ENCODE measurements around the gene ZCCHC7.

ZCCHC7 gene

GRCh38 chr9:37152365-37152764, 32.0 kb downstream of the ZCCHC7 start:
- Histone ChIP-seq H2AFZ (ENCODE audit: low read depth, low read length) (no peak overlapping the region), H3K36me3 (replicated peaks; ENCODE audit: low read depth, low read length) (peaks cover 46% of the 10 kb centered on the region), H3K9ac (ENCODE audit: low read length) (no peak overlapping the region), H4K20me1 (ENCODE audit: insufficient read depth, low read length) (0 out of 2 replicates have a peak, but pooled peaks cover 3% of the 10 kb centered on the region), H3K4me3 (ENCODE audit: low read length) (no peak overlapping the region), H3K4me2 (ENCODE audit: low read length) (no peak overlapping the region), H3K4me1 (ENCODE audit: low read length) (no peaks in the 10 kb centered on the region), H3K27me3 (ENCODE audit: low read depth, low read length) (no peaks in the 10 kb centered on the region), H3K79me2 (ENCODE audit: low read length) (peaks cover 12% of the 10 kb centered on the region; the same call in 1 of the 2 replicates), H3K27ac (ENCODE audit: low read length) (no peak overlapping the region), H3K9me3 (ENCODE audit: insufficient read depth, low read length) (no peaks in the 10 kb centered on the region)
- no peak for TF ChIP-seq EZH2phosphoT487 (IDR thresholded peaks at IDR 0.05; ENCODE audit: low read depth)
- TF ChIP-seq, protein P1, sequence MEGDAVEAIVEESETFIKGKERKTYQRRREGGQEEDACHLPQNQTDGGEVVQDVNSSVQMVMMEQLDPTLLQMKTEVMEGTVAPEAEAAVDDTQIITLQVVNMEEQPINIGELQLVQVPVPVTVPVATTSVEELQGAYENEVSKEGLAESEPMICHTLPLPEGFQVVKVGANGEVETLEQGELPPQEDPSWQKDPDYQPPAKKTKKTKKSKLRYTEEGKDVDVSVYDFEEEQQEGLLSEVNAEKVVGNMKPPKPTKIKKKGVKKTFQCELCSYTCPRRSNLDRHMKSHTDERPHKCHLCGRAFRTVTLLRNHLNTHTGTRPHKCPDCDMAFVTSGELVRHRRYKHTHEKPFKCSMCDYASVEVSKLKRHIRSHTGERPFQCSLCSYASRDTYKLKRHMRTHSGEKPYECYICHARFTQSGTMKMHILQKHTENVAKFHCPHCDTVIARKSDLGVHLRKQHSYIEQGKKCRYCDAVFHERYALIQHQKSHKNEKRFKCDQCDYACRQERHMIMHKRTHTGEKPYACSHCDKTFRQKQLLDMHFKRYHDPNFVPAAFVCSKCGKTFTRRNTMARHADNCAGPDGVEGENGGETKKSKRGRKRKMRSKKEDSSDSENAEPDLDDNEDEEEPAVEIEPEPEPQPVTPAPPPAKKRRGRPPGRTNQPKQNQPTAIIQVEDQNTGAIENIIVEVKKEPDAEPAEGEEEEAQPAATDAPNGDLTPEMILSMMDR (IDR thresholded peaks at IDR 0.05; ENCODE audit: low read depth, low read length), result no peak

DNA sequence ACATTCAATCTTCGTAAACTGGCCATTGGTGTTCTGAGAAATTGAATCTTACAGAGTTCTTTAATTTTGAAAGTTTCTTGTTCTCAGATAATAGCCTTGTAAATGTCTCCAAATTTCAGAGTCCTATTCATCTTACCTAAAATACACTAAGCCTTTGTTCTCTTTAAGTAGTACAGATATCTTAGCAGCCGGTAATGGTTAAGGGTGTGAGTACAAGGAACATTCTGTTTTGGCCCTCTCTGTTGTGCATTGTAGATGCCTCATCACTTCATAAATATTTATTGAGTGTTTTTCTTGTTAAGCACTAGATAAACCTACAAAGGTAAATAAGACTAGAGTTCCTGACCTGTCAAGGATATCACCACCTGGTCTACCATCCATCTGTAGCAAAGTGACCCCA, 35.2 kb downstream of the ZCCHC7 start:
- Histone ChIP-seq H3K27me3 (ENCODE audit: low read depth, low read length) (no peaks in the 10 kb centered on the region), H3K4me2 (ENCODE audit: low read length) (no peak overlapping the region), H4K20me1 (ENCODE audit: insufficient read depth, low read length) (peaks cover 5% of the 10 kb centered on the region; the same call in 1 of the 2 replicates), H2AFZ (ENCODE audit: low read depth, low read length) (no peak overlapping the region), H3K79me2 (ENCODE audit: low read length) (peaks cover 18% of the 10 kb centered on the region; the same call in 1 of the 2 replicates), H3K9me3 (ENCODE audit: insufficient read depth, low read length) (no peaks in the 10 kb centered on the region), H3K27ac (ENCODE audit: low read length) (no peak overlapping the region), H3K36me3 (replicated peaks; ENCODE audit: low read depth, low read length) (peaks cover 28% of the 10 kb centered on the region), H3K4me1 (ENCODE audit: low read length) (no peaks in the 10 kb centered on the region), H3K9ac (ENCODE audit: low read length) (no peak overlapping the region), H3K4me3 (ENCODE audit: low read length) (no peak overlapping the region)
- no peak for TF ChIP-seq EZH2phosphoT487 (IDR thresholded peaks at IDR 0.05; ENCODE audit: low read depth)
- TF ChIP-seq, protein P1 (IDR thresholded peaks at IDR 0.05; ENCODE audit: low read depth, low read length), result no peak

DNA sequence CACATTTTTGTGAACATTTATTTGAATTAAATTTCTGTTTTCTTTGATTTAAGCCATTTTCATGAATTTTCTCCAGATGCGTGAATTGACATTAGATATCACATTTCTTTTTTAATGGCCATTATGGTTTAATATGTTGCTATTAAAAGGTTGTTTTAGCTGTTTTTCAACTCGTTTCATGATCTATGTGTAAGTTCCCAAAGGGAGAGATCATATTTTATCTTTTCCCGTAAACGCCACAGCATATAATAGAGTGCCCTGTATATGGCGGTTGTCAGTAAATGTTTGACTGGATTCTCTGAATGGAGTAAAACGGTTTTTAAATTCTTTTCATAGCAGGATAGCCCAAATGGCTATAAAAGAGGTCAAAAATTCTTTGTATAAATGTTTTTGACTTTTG, 35.8 kb downstream of the ZCCHC7 start:
- peaks cover 18% of the 10 kb centered on the region; the same call in 1 of the 2 replicates for H3K79me2 ChIP-seq (ENCODE audit: low read length)
- no peak overlapping the region for H3K4me2 ChIP-seq (ENCODE audit: low read length)

DNA sequence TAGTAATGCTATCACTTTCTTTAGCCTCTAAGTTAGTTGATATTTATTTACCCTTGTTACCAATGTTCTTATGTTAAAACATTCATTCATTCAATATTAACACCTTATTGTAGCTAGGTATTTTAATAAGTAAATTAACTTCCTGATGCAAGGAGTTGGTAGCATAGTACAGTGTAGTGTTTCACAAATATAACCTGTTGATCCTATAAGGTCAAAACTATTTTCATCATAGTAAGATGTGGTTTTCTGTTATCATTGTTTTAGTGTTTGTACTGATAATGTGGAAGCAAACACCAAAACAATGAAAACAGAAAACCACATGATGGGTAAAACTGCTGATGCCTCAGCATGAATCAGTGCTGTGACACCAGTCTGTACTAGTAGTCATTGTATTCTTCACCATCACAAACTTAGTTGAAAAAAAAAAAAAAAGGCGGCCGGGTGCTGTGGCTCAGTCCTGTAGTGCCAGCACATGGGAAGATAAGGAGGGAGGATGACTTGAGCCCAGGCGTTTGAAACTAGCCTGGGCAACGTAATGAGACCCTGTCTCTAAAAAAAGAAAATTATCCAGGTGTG, 36.5 kb downstream of the ZCCHC7 start:
- Histone ChIP-seq H3K9me3 (ENCODE audit: insufficient read depth, low read length) (no peaks in the 10 kb centered on the region), H3K4me2 (ENCODE audit: low read length) (no peak overlapping the region), H3K4me3 (ENCODE audit: low read length) (no peak overlapping the region), H4K20me1 (ENCODE audit: insufficient read depth, low read length) (peaks cover 5% of the 10 kb centered on the region; the same call in 1 of the 2 replicates), H3K36me3 (replicated peaks; ENCODE audit: low read depth, low read length) (peaks cover 28% of the 10 kb centered on the region), H3K27me3 (ENCODE audit: low read depth, low read length) (no peaks in the 10 kb centered on the region), H3K27ac (ENCODE audit: low read length) (no peak overlapping the region), H3K9ac (ENCODE audit: low read length) (no peak overlapping the region), H3K79me2 (ENCODE audit: low read length) (peaks cover 18% of the 10 kb centered on the region; the same call in 1 of the 2 replicates), H3K4me1 (ENCODE audit: low read length) (no peaks in the 10 kb centered on the region), H2AFZ (ENCODE audit: low read depth, low read length) (no peak overlapping the region)
- TF ChIP-seq EZH2phosphoT487 (IDR thresholded peaks at IDR 0.05; ENCODE audit: low read depth), result no peak
- TF ChIP-seq, protein P1 (IDR thresholded peaks at IDR 0.05; ENCODE audit: low read depth, low read length), result no peak

More for the DNA sequence above, 35.8 kb downstream of the ZCCHC7 start:
- H3K4me3 ChIP-seq (ENCODE audit: low read length), result no peak overlapping the region
- no peak overlapping the region for H2AFZ ChIP-seq (ENCODE audit: low read depth, low read length)
- H3K9me3 ChIP-seq (ENCODE audit: insufficient read depth, low read length), result no peaks in the 10 kb centered on the region
- no peak overlapping the region for H3K9ac ChIP-seq (ENCODE audit: low read length)
- TF ChIP-seq, protein P1 (IDR thresholded peaks at IDR 0.05; ENCODE audit: low read depth, low read length), result no peak
- no peak for TF ChIP-seq EZH2phosphoT487 (IDR thresholded peaks at IDR 0.05; ENCODE audit: low read depth)
- H3K4me1 ChIP-seq (ENCODE audit: low read length), result no peaks in the 10 kb centered on the region
- peaks cover 28% of the 10 kb centered on the region for H3K36me3 ChIP-seq (replicated peaks; ENCODE audit: low read depth, low read length)
- no peak overlapping the region for H3K27ac ChIP-seq (ENCODE audit: low read length)
- no peaks in the 10 kb centered on the region for H3K27me3 ChIP-seq (ENCODE audit: low read depth, low read length)
- peaks cover 5% of the 10 kb centered on the region; the same call in 1 of the 2 replicates for H4K20me1 ChIP-seq (ENCODE audit: insufficient read depth, low read length)

Data from OCI-LY3 (cell line).